Astrocyte (in vitro differentiated cells and primary cell): Measurements from ENCODE around the gene PTGES3.
"Not testable (repeated sequence)": the region's sequence is repeated elsewhere in the genome, so short reads cannot be mapped to it uniquely, and the experiment has no call there.

Experiments used
- CTCF ChIP-seq: IDR thresholded peaks from 2 replicates; pipeline ENCODE4 v1.5.1; 2011; ENCODE audit warnings: low read depth, mild to moderate bottlenecking, inconsistent platforms, low read length, moderate library complexity; ENCODE audit not compliant: insufficient read depth
- EZH2 ChIP-seq: IDR thresholded peaks from 2 replicates; pipeline ENCODE4 v1.6.1; 2012; ENCODE audit warnings: mild to moderate bottlenecking, low read length, inconsistent platforms; ENCODE audit not compliant: insufficient read depth

DNA sequence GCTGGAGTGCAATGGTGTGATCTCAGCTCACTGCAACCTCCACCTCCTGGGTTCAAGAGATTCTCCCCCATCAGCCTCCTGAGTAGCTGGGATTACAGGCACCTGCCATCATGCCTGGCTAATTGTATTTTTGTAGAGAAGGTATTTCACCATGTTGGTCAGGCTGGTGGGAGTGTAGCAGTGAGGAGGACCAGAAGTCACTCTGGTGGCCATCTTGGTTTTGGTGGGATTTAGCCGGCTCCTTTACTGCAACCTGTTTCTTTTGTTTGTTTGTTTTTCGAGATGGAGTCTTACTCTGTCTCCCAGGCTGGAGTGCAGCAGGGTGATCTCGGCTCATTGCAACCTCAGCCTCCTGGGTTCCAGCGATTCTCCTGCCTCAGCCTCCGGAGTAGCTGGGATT, 16.4 kb upstream of the PTGES3 start:
- not testable (repeated sequence) for TF ChIP-seq CTCF, EZH2
